ENCODE measurements around the gene ANXA5.

ANXA5 gene

DNA sequence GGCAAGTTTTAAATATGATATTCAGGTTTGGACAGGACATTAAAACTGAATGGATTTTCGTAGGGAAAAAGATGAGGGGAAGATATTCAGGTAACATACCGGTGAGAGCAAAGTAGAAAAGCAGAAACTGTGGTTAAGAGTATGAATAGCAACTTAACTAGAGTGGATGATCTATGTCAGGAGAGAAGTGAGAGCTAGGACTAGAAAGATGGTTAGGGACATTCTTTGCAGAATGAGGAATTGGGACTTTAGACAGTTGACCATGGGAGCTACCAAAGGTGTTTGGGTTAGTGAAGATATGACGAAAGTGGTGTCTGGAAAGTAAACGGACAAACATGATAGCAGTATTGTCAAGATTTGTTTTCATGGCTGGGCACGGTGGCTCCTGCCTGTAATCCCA is 45.2 kb downstream of the ANXA5 start:
- H3K9me3 ChIP-seq (ENCODE audit: control insufficient read depth, low read length): no peaks in the 10 kb centered on the region
- H3K27ac ChIP-seq (ENCODE audit: insufficient read depth, low read depth, low read length, poor library complexity, severe bottlenecking): no peak overlapping the region
- no peaks in the 10 kb centered on the region for H3K27me3 ChIP-seq (ENCODE audit: control insufficient read depth, insufficient read depth, low read length, poor library complexity, severe bottlenecking)
- H3K4me3 ChIP-seq (ENCODE audit: insufficient read depth, low read depth, low read length): no peak overlapping the region
- 72 to 76% methylated on average over 5 of the region's 5 CpGs for WGBS, 2 experiments
- no peaks in the 10 kb centered on the region for H3K36me3 ChIP-seq (ENCODE audit: control insufficient read depth, insufficient read depth, low read length)
- no peaks in the 10 kb centered on the region for H3K4me1 ChIP-seq (ENCODE audit: control insufficient read depth, insufficient read depth, low read length)

DNA sequence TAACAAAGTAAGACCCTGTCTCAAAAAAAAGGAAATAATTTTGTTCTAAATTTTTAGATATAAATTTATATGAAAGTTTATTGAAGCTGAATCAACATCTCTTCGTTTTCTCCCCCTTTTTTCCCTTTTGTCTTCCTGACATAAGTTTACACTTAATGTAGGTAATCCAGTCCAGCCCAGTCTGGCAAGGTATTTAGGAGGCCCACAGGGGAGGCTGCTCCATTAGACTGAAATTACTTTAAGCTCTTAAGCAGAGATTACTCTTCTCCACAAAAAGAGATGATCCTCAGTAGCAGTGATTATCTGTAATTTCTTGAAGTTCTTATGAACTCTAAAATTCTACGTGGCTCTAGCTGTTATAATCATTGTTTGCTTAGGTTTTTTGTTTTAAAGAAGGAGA is 46.0 kb downstream of the ANXA5 start:
- no peak overlapping the region for H3K27ac ChIP-seq (ENCODE audit: insufficient read depth, low read depth, low read length, poor library complexity, severe bottlenecking)
- H3K27me3 ChIP-seq (ENCODE audit: control insufficient read depth, insufficient read depth, low read length, poor library complexity, severe bottlenecking): no peaks in the 10 kb centered on the region
- no peak overlapping the region for H3K4me3 ChIP-seq (ENCODE audit: insufficient read depth, low read depth, low read length)
- no peaks in the 10 kb centered on the region for H3K4me1 ChIP-seq (ENCODE audit: control insufficient read depth, insufficient read depth, low read length)
- no peaks in the 10 kb centered on the region for H3K36me3 ChIP-seq (ENCODE audit: control insufficient read depth, insufficient read depth, low read length)
- H3K9me3 ChIP-seq (ENCODE audit: control insufficient read depth, low read length): no peaks in the 10 kb centered on the region
- WGBS, 2 experiments: 85 to 86% methylated on average over 2 of the region's 2 CpGs

DNA sequence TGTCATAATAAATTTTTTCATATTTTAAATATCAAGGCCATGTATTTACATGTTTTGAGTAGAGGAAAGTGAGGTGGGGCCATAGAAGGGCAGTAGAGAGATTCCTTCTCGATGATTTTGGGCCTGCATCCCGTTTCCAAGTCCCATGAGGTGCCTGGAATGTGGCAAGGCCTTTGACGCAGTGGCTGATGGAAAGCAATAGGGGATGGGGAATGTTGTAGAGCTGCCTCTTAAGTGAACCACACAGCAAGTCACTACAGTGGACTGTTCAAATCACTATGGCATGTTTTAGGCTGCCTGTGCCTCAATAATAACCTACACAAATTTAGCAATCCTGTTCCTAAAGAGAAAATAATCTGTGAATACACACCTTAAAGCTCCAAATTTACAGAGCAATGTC is 48.3 kb downstream of the ANXA5 start:
- Histone ChIP-seq H3K36me3 (ENCODE audit: control insufficient read depth, insufficient read depth, low read length) (no peaks in the 10 kb centered on the region), H3K4me1 (ENCODE audit: control insufficient read depth, insufficient read depth, low read length) (no peaks in the 10 kb centered on the region), H3K27ac (ENCODE audit: insufficient read depth, low read depth, low read length, poor library complexity, severe bottlenecking) (no peak overlapping the region), H3K27me3 (ENCODE audit: control insufficient read depth, insufficient read depth, low read length, poor library complexity, severe bottlenecking) (no peaks in the 10 kb centered on the region), H3K4me3 (ENCODE audit: insufficient read depth, low read depth, low read length) (no peak overlapping the region), H3K9me3 (ENCODE audit: control insufficient read depth, low read length) (no peaks in the 10 kb centered on the region)
- WGBS, 2 experiments: 47 to 53% methylated on average over 3 of the region's 3 CpGs

DNA sequence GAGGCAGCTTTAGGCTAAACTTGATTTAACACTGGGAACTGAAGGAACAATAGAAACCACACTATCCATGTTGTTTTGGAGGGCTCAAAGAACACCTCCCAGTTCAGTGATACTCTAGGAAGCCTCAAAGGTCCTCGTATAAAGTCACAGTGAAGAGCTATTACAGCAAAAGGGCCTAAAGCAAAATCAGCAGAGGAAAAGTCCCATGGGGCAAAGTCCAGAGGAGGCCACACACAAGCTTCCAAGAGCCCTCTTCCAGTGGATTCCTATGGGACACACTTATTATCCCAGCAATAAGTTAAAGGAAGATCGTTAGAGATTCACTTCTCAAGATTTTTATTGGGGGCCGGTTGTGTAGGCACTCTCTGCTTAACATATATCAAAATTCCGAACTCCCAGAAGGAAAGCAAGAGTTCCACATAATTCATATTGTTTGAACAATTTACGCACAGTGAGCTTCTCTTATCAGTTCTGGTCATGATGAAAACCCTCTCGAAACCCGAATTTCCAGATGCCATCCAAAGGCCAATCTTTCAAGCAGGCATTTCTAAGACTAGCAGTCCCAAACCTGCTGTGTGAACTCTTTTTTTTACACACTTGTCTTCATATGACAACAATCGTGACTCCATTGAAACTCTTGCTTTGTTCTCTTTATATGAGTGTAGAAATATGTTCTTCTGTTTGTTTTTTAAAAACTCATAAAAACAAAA is 53.7 kb downstream of the ANXA5 start:
- no peak overlapping the region for H3K27ac ChIP-seq (ENCODE audit: insufficient read depth, low read depth, low read length, poor library complexity, severe bottlenecking)
- no peaks in the 10 kb centered on the region for H3K36me3 ChIP-seq (ENCODE audit: control insufficient read depth, insufficient read depth, low read length)
- no peaks in the 10 kb centered on the region for H3K4me1 ChIP-seq (ENCODE audit: control insufficient read depth, insufficient read depth, low read length)
- 92 to 97% methylated on average over 7 of the region's 8 CpGs for WGBS, 2 experiments
- no peaks in the 10 kb centered on the region for H3K9me3 ChIP-seq (ENCODE audit: control insufficient read depth, low read length)
- H3K4me3 ChIP-seq (ENCODE audit: insufficient read depth, low read depth, low read length): no peak overlapping the region
- H3K27me3 ChIP-seq (ENCODE audit: control insufficient read depth, insufficient read depth, low read length, poor library complexity, severe bottlenecking): no peaks in the 10 kb centered on the region

DNA sequence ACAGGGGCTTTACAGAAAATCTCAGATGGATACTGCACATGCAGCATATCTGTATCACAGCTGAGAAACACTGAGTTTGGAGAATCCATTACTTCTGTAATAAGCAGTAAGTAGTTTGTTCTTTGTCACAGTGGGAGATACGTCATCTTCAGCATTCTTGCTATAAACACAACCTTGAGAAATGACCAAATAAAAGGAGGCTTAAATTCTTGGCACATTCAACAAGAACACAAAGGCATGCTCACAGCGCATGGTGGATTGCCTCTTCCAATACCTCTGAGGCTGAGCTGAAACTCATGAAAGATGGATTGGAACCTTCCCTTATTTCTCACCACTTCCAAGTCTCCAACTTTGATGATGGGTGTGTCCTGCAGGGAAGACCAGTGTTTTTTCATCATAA is 54.5 kb downstream of the ANXA5 start:
- Histone ChIP-seq H3K9me3 (ENCODE audit: control insufficient read depth, low read length) (no peaks in the 10 kb centered on the region), H3K4me1 (ENCODE audit: control insufficient read depth, insufficient read depth, low read length) (no peaks in the 10 kb centered on the region), H3K27me3 (ENCODE audit: control insufficient read depth, insufficient read depth, low read length, poor library complexity, severe bottlenecking) (no peaks in the 10 kb centered on the region), H3K36me3 (ENCODE audit: control insufficient read depth, insufficient read depth, low read length) (no peaks in the 10 kb centered on the region), H3K4me3 (ENCODE audit: insufficient read depth, low read depth, low read length) (no peak overlapping the region), H3K27ac (ENCODE audit: insufficient read depth, low read depth, low read length, poor library complexity, severe bottlenecking) (no peak overlapping the region)
- 96 to 100% methylated on average over 2 of the region's 2 CpGs for WGBS, 2 experiments

DNA sequence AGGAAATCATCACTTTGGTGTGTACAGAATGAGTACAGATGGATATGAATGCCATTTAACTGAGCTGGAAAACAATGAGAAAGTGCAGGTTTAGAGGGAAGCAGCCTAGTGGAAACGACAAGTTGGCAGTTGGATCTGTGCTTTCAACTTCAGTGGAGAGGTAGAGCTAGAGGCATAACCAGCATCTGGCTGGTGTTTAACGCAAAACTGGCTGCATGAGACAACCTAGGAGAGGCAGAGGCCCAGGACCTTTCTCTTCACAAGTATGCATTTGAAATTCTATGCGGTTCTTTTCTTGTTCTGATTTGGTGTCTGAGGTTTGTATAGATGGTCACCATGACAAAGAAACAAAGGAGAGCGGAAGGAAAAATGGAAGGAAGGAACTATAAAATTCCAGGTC is 63.1 kb downstream of the ANXA5 start:
- Histone ChIP-seq H3K27ac (ENCODE audit: insufficient read depth, low read depth, low read length, poor library complexity, severe bottlenecking) (no peak overlapping the region), H3K4me1 (ENCODE audit: control insufficient read depth, insufficient read depth, low read length) (no peaks in the 10 kb centered on the region), H3K9me3 (ENCODE audit: control insufficient read depth, low read length) (no peaks in the 10 kb centered on the region), H3K4me3 (ENCODE audit: insufficient read depth, low read depth, low read length) (no peak overlapping the region), H3K36me3 (ENCODE audit: control insufficient read depth, insufficient read depth, low read length) (no peaks in the 10 kb centered on the region), H3K27me3 (ENCODE audit: control insufficient read depth, insufficient read depth, low read length, poor library complexity, severe bottlenecking) (no peaks in the 10 kb centered on the region)
- 66% methylated on average over 4 of the region's 4 CpGs for WGBS, 2 experiments

DNA sequence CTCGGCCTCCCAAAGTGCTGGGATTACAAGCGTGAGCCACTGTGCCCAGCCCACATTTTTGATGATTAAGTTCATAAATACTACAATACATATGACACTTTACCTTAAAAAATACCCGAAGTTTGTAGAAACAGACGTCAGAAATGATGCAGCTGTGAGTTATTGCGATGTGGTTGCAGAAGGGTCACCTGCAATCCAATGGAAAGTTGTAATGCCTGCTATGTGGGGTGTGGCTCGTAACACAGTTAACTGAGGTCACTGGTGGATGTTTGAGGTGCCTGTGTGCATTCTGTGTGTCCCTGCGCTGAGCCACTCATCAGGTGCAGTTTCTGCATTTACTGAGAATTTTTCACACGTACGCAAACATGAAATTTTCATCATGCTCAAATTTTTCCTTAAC is 64.1 kb downstream of the ANXA5 start:
- H3K36me3 ChIP-seq (ENCODE audit: control insufficient read depth, insufficient read depth, low read length): no peaks in the 10 kb centered on the region
- no peak overlapping the region for H3K27ac ChIP-seq (ENCODE audit: insufficient read depth, low read depth, low read length, poor library complexity, severe bottlenecking)
- H3K4me3 ChIP-seq (ENCODE audit: insufficient read depth, low read depth, low read length): no peak overlapping the region
- H3K9me3 ChIP-seq (ENCODE audit: control insufficient read depth, low read length): no peaks in the 10 kb centered on the region
- H3K27me3 ChIP-seq (ENCODE audit: control insufficient read depth, insufficient read depth, low read length, poor library complexity, severe bottlenecking): no peaks in the 10 kb centered on the region
- H3K4me1 ChIP-seq (ENCODE audit: control insufficient read depth, insufficient read depth, low read length): no peaks in the 10 kb centered on the region
- WGBS, 2 experiments: 91 to 96% methylated on average over 9 of the region's 9 CpGs
